GM12874 (cell line): ENCODE data around the gene TIGAR.

ENCODE experiments used
- CTCF ChIP-seq: IDR thresholded peaks from 2 replicates; pipeline ENCODE4 v1.5.1; 2011; ENCODE audit warnings: low read depth, mild to moderate bottlenecking, control low read depth, low read length, moderate library complexity; ENCODE audit not compliant: insufficient read depth

TIGAR gene

GRCh38 chr12:4289998-4290790 is 30.8 kb upstream of the TIGAR start:
- no peak for TF ChIP-seq CTCF

GRCh38 chr12:4292341-4293073 is 28.5 kb upstream of the TIGAR start:
- no peak for TF ChIP-seq CTCF

- TF ChIP-seq CTCF = no peak
Measured at GRCh38 chr12:4293299-4293965, 27.6 kb upstream of the TIGAR start.

GRCh38 chr12:4293966-4294505 is 27.0 kb upstream of the TIGAR start:
- TF ChIP-seq CTCF = no peak

GRCh38 chr12:4296751-4297150 is 24.3 kb upstream of the TIGAR start:
- no peak for TF ChIP-seq CTCF

- TF ChIP-seq CTCF = no peak
Measured at GRCh38 chr12:4297617-4298016, 23.4 kb upstream of the TIGAR start.

GRCh38 chr12:4300883-4301282 is 20.1 kb upstream of the TIGAR start:
- no peak for TF ChIP-seq CTCF
